DND-41 (cell line): ENCODE results near the gene GNB1L.

ENCODE experiments used
- CTCF ChIP-seq: IDR thresholded peaks from 2 replicates; pipeline ENCODE4 v1.5.1; 2012; ENCODE audit warnings: borderline replicate concordance, low read length, moderate library complexity, mild to moderate bottlenecking; ENCODE audit not compliant: poor library complexity, severe bottlenecking; ENCODE audit errors: extremely low read depth
- EZH2 ChIP-seq: IDR thresholded peaks from 3 replicates; pipeline ENCODE4 v1.6.1; 2012; ENCODE audit warnings: borderline replicate concordance, low read depth, mild to moderate bottlenecking, moderate library complexity, low read length, inconsistent platforms; ENCODE audit not compliant: severe bottlenecking

GRCh38 chr22:19762568-19763457 is 91.9 kb downstream of the GNB1L start:
- TF ChIP-seq CTCF (no peak), EZH2 (no peak)
